Adrenal gland (tissue), 12 donors: Measurements from ENCODE around the gene KRTDAP. TPM values are rescaled to one million over a fixed set of nuclear protein-coding genes. Genes with fewer than 3 reads are reported as not detected.

Experiments
- DNase-seq, 7 donors: peaks; one replicate each; pipeline ENCODE4 v3.0.0-alpha.2; 2019 to 2020
- H3K27ac ChIP-seq, 5 donors: fragments of 200-600 bp; sonication (generic) in 4 of 5; 1 replicate in 3 of 5; 2 replicates in 2 of 5; pipeline versions ENCODE4 v1.5.1 to v1.8.0; 2016 to 2020; ENCODE audit warnings: mild to moderate bottlenecking in 1 of 5
- H3K27me3 ChIP-seq: fragments of 200-600 bp; 2 replicates; pipeline ENCODE4 v1.8.0; 2021
- H3K36me3 ChIP-seq, 2 donors: fragments of 200-600 bp; replicated peaks in 1 of 2; 1 replicate in 1 of 2; 2 replicates in 1 of 2; pipeline versions ENCODE4 v1.5.1 to v1.8.0; 2018 to 2022
- H3K4me1 ChIP-seq, 2 donors: fragments of 200-600 bp; replicated peaks in 1 of 2; 1 replicate in 1 of 2; 2 replicates in 1 of 2; pipeline versions ENCODE4 v1.5.1 to v1.8.0; 2018 to 2021
- H3K4me3 ChIP-seq, 4 donors: fragments of 200-600 bp; sonication (generic) in 3 of 4; one replicate each; pipeline ENCODE4 v1.5.1; 2016 to 2018
- H3K9me3 ChIP-seq, 3 donors: fragments of 200-600 bp; sonication (generic) in 1 of 3; replicated peaks in 1 of 3; 1 replicate in 2 of 3; 2 replicates in 1 of 3; pipeline versions ENCODE4 v1.5.1 to v1.8.0; 2016 to 2021
- CTCF ChIP-seq, 6 experiments: fragments of 450-650 bp in 4 of 6; fragments of 200-600 bp in 2 of 6; sonication (generic) in 1 of 6; IDR thresholded peaks; 1 replicate in 5 of 6; 2 replicates in 1 of 6; pipeline versions ENCODE4 v1.5.1 to v1.8.0; 2016 to 2021; ENCODE audit warnings: antibody characterized with exemption in 6 of 6, mild to moderate bottlenecking in 2 of 6, moderate library complexity in 1 of 6
- POLR2A ChIP-seq, 2 donors: fragments of 450-650 bp; IDR thresholded peaks; one replicate each; pipeline ENCODE4 v1.6.1; 2017; ENCODE audit warnings: antibody characterized with exemption in 2 of 2, mild to moderate bottlenecking in 2 of 2, moderate library complexity in 1 of 2
- WGBS, 4 donors: extraction: QIAGEN DNeasy Blood & Tissue Kit in 2 of 4; methylation state at CpG; one replicate each; pipeline versions ENCODE4 v1.1.5 to v1.1.7; 2013 to 2017; 5-methylcytosine and 5-hydroxymethylcytosine counted together
- intact Hi-C, 2 donors: fragments of 100-400 bp; cut with DNase I; formaldehyde crosslinking; loops; one replicate each; pipeline versions ENCODE4 v1.14.1 to v1.15.0; 2022 to 2023
- polyA plus RNA-seq, 3 donors: library from polyadenylated mRNA; stranded (reverse); fragments of 200-250 nt in 2 of 3; fragments of 350-450 nt in 1 of 3; fragmentation: Illumina TruSeq in 1 of 3; extraction: RNeasy Lipid Tissue Mini Kit (QIAGEN cat#74804) in 1 of 3; gene quantifications; one replicate each; pipeline ENCODE4 v1.2.3, GENCODE V29; 2013 to 2014
- total RNA-seq, 9 donors: library from RNA; depleted of rRNA in 4 of 9; stranded (reverse); fragments of >200 nt in 4 of 9; fragments of 120-200 nt in 1 of 9; fragmentation: NEBNext Ultra II Directional in 1 of 9; extraction: Animal tissue kit (Norgen Biotek cat#: 25700) in 1 of 9; gene quantifications; one replicate each; pipeline versions ENCODE4 v1.1.0 to v1.2.4, GENCODE V29; 2013 to 2023
- donor health status: healthy with polysubstance abuse.
- donor health status: Bipolar disorder and iron deficiency.
- donor health status: DM: yes; HTN: yes; CAD: no.
- donor health status: DM: no; HTN: no; CAD: no.
- donor health status: DM: no; HTN: no; CAD: no.
- donor health status: DM: yes; HTN: yes; CAD: no.

KRTDAP gene
- total and polyA plus RNA-seq, 12 donors = not detected

- H3K27ac ChIP-seq = no peak overlapping the region
- H3K36me3 ChIP-seq = no peaks in the 10 kb centered on the region
- DNase-seq = no peak
- H3K4me3 ChIP-seq = no peak overlapping the region
- intact Hi-C loops = no loop called here
- no peaks in the 10 kb centered on the region for H3K4me1 ChIP-seq
- H3K27me3 ChIP-seq = no peaks in the 10 kb centered on the region
- WGBS, 4 donors = 81 to 90% (median 86%) methylated on average over 16 of the region's 16 CpGs
- H3K9me3 ChIP-seq = no peaks in the 10 kb centered on the region
- TF ChIP-seq POLR2A (IDR thresholded peaks at IDR 0.05) (no peak), CTCF (IDR thresholded peaks at IDR 0.05) (no peak)
Observed at GRCh38 chr19:35488677-35489076, 1.6 kb downstream of the KRTDAP start.

GRCh38 chr19:35487656-35488182, 2.5 kb downstream of the KRTDAP start:
- 86 to 91% (median 89%) methylated on average over 10 of the region's 10 CpGs for WGBS, 4 donors
- no peaks in the 10 kb centered on the region for H3K36me3 ChIP-seq
- H3K27me3 ChIP-seq = no peaks in the 10 kb centered on the region
- DNase-seq = no peak
- intact Hi-C loops = no loop called here
- H3K4me1 ChIP-seq = no peaks in the 10 kb centered on the region
- H3K4me3 ChIP-seq = no peak overlapping the region
- H3K9me3 ChIP-seq = no peaks in the 10 kb centered on the region
- no peak overlapping the region for H3K27ac ChIP-seq
- no peak for TF ChIP-seq POLR2A (IDR thresholded peaks at IDR 0.05)
- no peak for TF ChIP-seq CTCF (IDR thresholded peaks at IDR 0.05)

- WGBS, 4 donors = 66 to 72% (median 69%) methylated on average over 3 of the region's 3 CpGs
Observed at GRCh38 chr19:35486268-35486708, 4.0 kb downstream of the KRTDAP start.

GRCh38 chr19:35484252-35485036, 5.8 kb downstream of the KRTDAP start:
- no peak for TF ChIP-seq POLR2A (IDR thresholded peaks at IDR 0.05)
- no peak for TF ChIP-seq CTCF (IDR thresholded peaks at IDR 0.05)
- no peak for DNase-seq
- H3K4me3 ChIP-seq = no peak overlapping the region
- intact Hi-C loops = no loop called here
- WGBS, 4 donors = 73 to 81% (median 81%) methylated on average over 7 of the region's 7 CpGs
- no peaks in the 10 kb centered on the region for H3K36me3 ChIP-seq
- no peak overlapping the region for H3K27ac ChIP-seq
- H3K9me3 ChIP-seq = no peaks in the 10 kb centered on the region
- H3K4me1 ChIP-seq = no peaks in the 10 kb centered on the region
- H3K27me3 ChIP-seq = no peaks in the 10 kb centered on the region

More at GRCh38 chr19:35486268-35486708, 4.0 kb downstream of the KRTDAP start:
- H3K9me3 ChIP-seq = no peaks in the 10 kb centered on the region
- TF ChIP-seq POLR2A (IDR thresholded peaks at IDR 0.05) (no peak), CTCF (IDR thresholded peaks at IDR 0.05) (no peak)
- H3K27me3 ChIP-seq = no peaks in the 10 kb centered on the region
- intact Hi-C loops = no loop called here
- no peak overlapping the region for H3K4me3 ChIP-seq
- H3K4me1 ChIP-seq = no peaks in the 10 kb centered on the region
- no peak for DNase-seq
- no peak overlapping the region for H3K27ac ChIP-seq
- H3K36me3 ChIP-seq = no peaks in the 10 kb centered on the region
